22Rv1 (cell line): Measurements from ENCODE around the gene PRKAG3.

Source experiments
- H3K27ac ChIP-seq: fragments of 450-650 bp; 2 replicates; pipeline ENCODE4 v1.5.1; 2017
- CTCF ChIP-seq: fragments of 450-650 bp; IDR thresholded peaks from 2 replicates; pipeline ENCODE4 v1.5.1; 2017; ENCODE audit warnings: mild to moderate bottlenecking
- ZFX ChIP-seq: fragments of 450-650 bp; IDR thresholded peaks from 2 replicates; pipeline ENCODE4 v1.6.1; 2017; ENCODE audit warnings: antibody characterized with exemption, borderline replicate concordance

PRKAG3 gene

GRCh38 chr2:218820746-218821369 is 10.7 kb downstream of the PRKAG3 start:
- TF ChIP-seq ZFX (no peak), CTCF (no peak)
- H3K27ac ChIP-seq = no peak overlapping the region

GRCh38 chr2:218819093-218819492 is 12.5 kb downstream of the PRKAG3 start:
- TF ChIP-seq ZFX (no peak), CTCF (no peak)
- no peak overlapping the region for H3K27ac ChIP-seq

GRCh38 chr2:218816561-218817011 is 15.0 kb downstream of the PRKAG3 start:
- TF ChIP-seq CTCF = no peak
- no peak for TF ChIP-seq ZFX

DNA sequence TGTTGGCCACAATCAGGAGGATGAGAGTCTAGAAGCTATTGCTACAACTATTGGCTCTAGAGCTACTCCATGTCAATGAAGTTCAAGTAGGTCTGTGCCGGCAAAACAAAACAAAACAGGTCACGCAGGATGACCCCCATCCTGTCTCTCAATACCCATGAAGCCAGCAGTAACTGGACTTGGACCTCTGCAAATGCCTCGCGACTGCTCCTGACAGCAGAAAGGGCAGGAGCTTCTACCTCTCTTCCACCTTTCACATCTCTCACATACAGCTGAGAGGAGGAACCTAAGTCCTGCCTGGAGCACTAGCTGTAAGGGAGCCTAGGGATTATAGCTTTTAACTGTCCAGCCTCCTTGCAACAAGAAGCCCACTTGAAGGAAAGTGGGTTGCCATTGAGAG is 16.0 kb downstream of the PRKAG3 start:
- TF ChIP-seq ZFX (no peak), CTCF (no peak)
- H3K27ac ChIP-seq = no peak overlapping the region

More at GRCh38 chr2:218816561-218817011, 15.0 kb downstream of the PRKAG3 start:
- no peak overlapping the region for H3K27ac ChIP-seq

GRCh38 chr2:218815244-218815637 is 16.4 kb downstream of the PRKAG3 start:
- H3K27ac ChIP-seq = no peak overlapping the region
- TF ChIP-seq ZFX = no peak
- no peak for TF ChIP-seq CTCF

- H3K27ac ChIP-seq = no peak overlapping the region
- TF ChIP-seq CTCF = no peak
- no peak for TF ChIP-seq ZFX
Observed at GRCh38 chr2:218814540-218815243, 16.9 kb downstream of the PRKAG3 start.

- TF ChIP-seq CTCF (no peak), ZFX (no peak)
- H3K27ac ChIP-seq = no peak overlapping the region
Observed at GRCh38 chr2:218813771-218814460, 17.7 kb downstream of the PRKAG3 start.
